Gastrocnemius medialis (tissue), 4 donors: ENCODE data around the gene TMEM181. TPM values are rescaled to one million over a fixed set of nuclear protein-coding genes. Genes with fewer than 3 reads are reported as not detected.

Experiments used
- ATAC-seq, 2 donors: fragments of 150-250 bp; one replicate each; pipeline ENCODE4 v1.9.1; 2016
- DNase-seq, 2 donors: peaks; one replicate each; pipeline ENCODE4 v3.0.0-alpha.2; 2019
- H3K27ac ChIP-seq, 4 donors: fragments of 200-600 bp; sonication (generic); 1 replicate in 1 of 4; 2 replicates in 3 of 4; pipeline ENCODE4 v1.5.1; 2016 to 2018; ENCODE audit warnings: mild to moderate bottlenecking in 2 of 4, moderate library complexity in 1 of 4
- H3K27me3 ChIP-seq, 3 donors: fragments of 200-600 bp; sonication (generic) in 2 of 3; 1 replicate in 1 of 3; 2 replicates in 2 of 3; pipeline versions ENCODE4 v1.5.1 to v1.6.0; 2016 to 2019; ENCODE audit warnings: mild to moderate bottlenecking in 1 of 3, moderate library complexity in 1 of 3
- H3K36me3 ChIP-seq, 2 donors: fragments of 200-600 bp; sonication (generic) in 1 of 2; one replicate each; pipeline ENCODE4 v1.5.1; 2017 to 2018
- H3K4me1 ChIP-seq, 2 donors: fragments of 200-600 bp; sonication (generic) in 1 of 2; one replicate each; pipeline ENCODE4 v1.5.1; 2016 to 2017; ENCODE audit warnings: mild to moderate bottlenecking in 2 of 2
- H3K4me3 ChIP-seq, 4 donors: fragments of 200-600 bp; sonication (generic) in 3 of 4; 1 replicate in 1 of 4; 2 replicates in 3 of 4; pipeline ENCODE4 v1.5.1; 2016 to 2019; ENCODE audit warnings: mild to moderate bottlenecking in 2 of 4
- H3K9me3 ChIP-seq, 3 donors: fragments of 200-600 bp; sonication (generic) in 2 of 3; 1 replicate in 1 of 3; 2 replicates in 2 of 3; pipeline ENCODE4 v1.5.1; 2016 to 2019
- POLR2A ChIP-seq, 2 donors: fragments of 450-650 bp; IDR thresholded peaks; one replicate each; pipeline ENCODE4 v1.6.1; 2017; ENCODE audit warnings: antibody characterized with exemption in 2 of 2, mild to moderate bottlenecking in 2 of 2, moderate library complexity in 2 of 2
- in situ Hi-C, 4 donors: fragments of 200-750 bp; cut with MboI; loops; one replicate each; pipeline versions ENCODE4 v1.15.0 to v1.8.0; 2017; ENCODE audit warnings: low sequenced_read_pairs in 4 of 4
- intact Hi-C: fragments of 100-400 bp; cut with DNase I; formaldehyde crosslinking; loops from one replicate; pipeline ENCODE4 v1.15.1; 2023; ENCODE audit warnings: low total_unique reads
- total RNA-seq, 4 donors: library from RNA; depleted of rRNA; stranded (reverse); fragments of >200 nt; gene quantifications; one replicate each; pipeline versions ENCODE4 v1.1.0 to v1.2.3, GENCODE V29; 2016
- TF ChIP-seq, protein P1 (sequence below), 5 experiments: fragments of 450-650 bp in 3 of 5; fragments of 200-600 bp in 2 of 5; sonication (generic) in 2 of 5; IDR thresholded peaks in 4 of 5; conservative IDR thresholded peaks in 1 of 5; 1 replicate in 4 of 5; 2 replicates in 1 of 5; pipeline ENCODE4 v1.5.1; 2016 to 2019; ENCODE audit warnings: antibody characterized with exemption in 5 of 5, mild to moderate bottlenecking in 3 of 5, moderate library complexity in 3 of 5

The TMEM181 gene
- total RNA-seq, 4 donors from 2014 or later, result 12.1 to 17.9 (median 12.9) TPM

DNA sequence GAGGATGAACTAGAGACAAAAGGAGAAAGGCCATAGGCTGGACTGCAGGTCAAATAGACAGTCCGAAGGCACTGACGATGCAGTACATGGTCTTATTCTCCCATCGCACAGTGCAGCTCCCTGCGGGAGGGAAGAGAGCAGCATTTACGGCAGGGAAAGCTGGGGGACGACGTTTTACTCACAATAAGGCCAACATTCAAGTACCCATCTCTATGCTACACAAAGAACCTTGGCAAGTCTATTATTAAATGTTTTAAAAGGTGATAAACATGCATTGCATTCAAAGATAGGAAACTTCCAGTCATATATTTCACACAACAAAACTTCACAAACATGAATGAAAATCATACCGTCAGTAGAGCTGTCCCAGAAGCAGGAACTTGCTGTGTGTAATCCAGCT lies 76.9 kb downstream of the TMEM181 start:
- DNase-seq (no peak), ATAC-seq (no peak)
- in situ Hi-C loops, result no loop called here
- Histone ChIP-seq H3K27ac (peak overlapping the region in 1 of 4 donors; percentile 100), H3K4me3 (no peak overlapping the region), H3K9me3 (no peaks in the 10 kb centered on the region), H3K4me1 (peaks cover 38 to 50% of the 10 kb centered on the region in 2 donors), H3K36me3 (peaks cover 0 to 32% of the 10 kb centered on the region in 2 donors), H3K27me3 (no peaks in the 10 kb centered on the region)
- intact Hi-C loops, result loop anchor here (10.0 kb wide), 1 partner anchor 488 kb away; no protein-coding TSS in a partner anchor
- TF ChIP-seq, protein P1, sequence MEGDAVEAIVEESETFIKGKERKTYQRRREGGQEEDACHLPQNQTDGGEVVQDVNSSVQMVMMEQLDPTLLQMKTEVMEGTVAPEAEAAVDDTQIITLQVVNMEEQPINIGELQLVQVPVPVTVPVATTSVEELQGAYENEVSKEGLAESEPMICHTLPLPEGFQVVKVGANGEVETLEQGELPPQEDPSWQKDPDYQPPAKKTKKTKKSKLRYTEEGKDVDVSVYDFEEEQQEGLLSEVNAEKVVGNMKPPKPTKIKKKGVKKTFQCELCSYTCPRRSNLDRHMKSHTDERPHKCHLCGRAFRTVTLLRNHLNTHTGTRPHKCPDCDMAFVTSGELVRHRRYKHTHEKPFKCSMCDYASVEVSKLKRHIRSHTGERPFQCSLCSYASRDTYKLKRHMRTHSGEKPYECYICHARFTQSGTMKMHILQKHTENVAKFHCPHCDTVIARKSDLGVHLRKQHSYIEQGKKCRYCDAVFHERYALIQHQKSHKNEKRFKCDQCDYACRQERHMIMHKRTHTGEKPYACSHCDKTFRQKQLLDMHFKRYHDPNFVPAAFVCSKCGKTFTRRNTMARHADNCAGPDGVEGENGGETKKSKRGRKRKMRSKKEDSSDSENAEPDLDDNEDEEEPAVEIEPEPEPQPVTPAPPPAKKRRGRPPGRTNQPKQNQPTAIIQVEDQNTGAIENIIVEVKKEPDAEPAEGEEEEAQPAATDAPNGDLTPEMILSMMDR (IDR thresholded peaks at IDR 0.05 in 4 of 5, conservative IDR thresholded peaks at IDR 0.05 in 1 of 5), result no peak
- TF ChIP-seq POLR2A (IDR thresholded peaks at IDR 0.05), result no peak

GRCh38 chr6:158638324-158638854 lies 78.5 kb downstream of the TMEM181 start:
- peak overlapping the region; percentile 97 to 100 (median 98) for H3K27ac ChIP-seq
- intact Hi-C loops, result loop anchor here (10.0 kb wide), 1 partner anchor 486 kb away; no protein-coding TSS in a partner anchor
- no peaks in the 10 kb centered on the region for H3K27me3 ChIP-seq
- DNase-seq, result peak in 1 of 2 donors; percentile 75
- peak in 1 of 2 donors; percentile 24 for ATAC-seq
- in situ Hi-C loops, result no loop called here
- no peak for TF ChIP-seq POLR2A (IDR thresholded peaks at IDR 0.05)
- TF ChIP-seq, protein P1 (IDR thresholded peaks at IDR 0.05 in 4 of 5, conservative IDR thresholded peaks at IDR 0.05 in 1 of 5), result no peak
- no peaks in the 10 kb centered on the region for H3K9me3 ChIP-seq
- peaks cover 0 to 32% of the 10 kb centered on the region in 2 donors for H3K36me3 ChIP-seq
- no peak overlapping the region for H3K4me3 ChIP-seq
- peaks cover 47 to 56% of the 10 kb centered on the region in 2 donors for H3K4me1 ChIP-seq

- Histone ChIP-seq H3K9me3 (no peaks in the 10 kb centered on the region), H3K4me1 (peaks cover 50 to 60% of the 10 kb centered on the region in 2 donors), H3K4me3 (no peak overlapping the region), H3K27me3 (no peaks in the 10 kb centered on the region), H3K36me3 (peaks cover 0 to 28% of the 10 kb centered on the region in 2 donors), H3K27ac (peak overlapping the region; percentile 97 to 100 (median 98))
- TF ChIP-seq POLR2A (IDR thresholded peaks at IDR 0.05), result no peak
- TF ChIP-seq, protein P1 (IDR thresholded peaks at IDR 0.05 in 4 of 5, conservative IDR thresholded peaks at IDR 0.05 in 1 of 5), result no peak
- intact Hi-C loops (loop anchor here (10.0 kb wide), 1 partner anchor 486 kb away; no protein-coding TSS in a partner anchor), in situ Hi-C loops (no loop called here)
- ATAC-seq (no peak), DNase-seq (peak in 1 of 2 donors; percentile 19)
Measured at GRCh38 chr6:158639056-158639455, 79.2 kb downstream of the TMEM181 start.

GRCh38 chr6:158640519-158640918 lies 80.6 kb downstream of the TMEM181 start:
- in situ Hi-C loops, result no loop called here
- Histone ChIP-seq H3K27me3 (no peaks in the 10 kb centered on the region), H3K27ac (peak overlapping the region; percentile 97 to 100 (median 98)), H3K4me3 (no peak overlapping the region), H3K9me3 (no peaks in the 10 kb centered on the region), H3K4me1 (peaks cover 55 to 66% of the 10 kb centered on the region in 2 donors), H3K36me3 (peaks cover 0 to 16% of the 10 kb centered on the region in 2 donors)
- TF ChIP-seq, protein P1 (IDR thresholded peaks at IDR 0.05 in 4 of 5, conservative IDR thresholded peaks at IDR 0.05 in 1 of 5), result no peak
- no peak for TF ChIP-seq POLR2A (IDR thresholded peaks at IDR 0.05)
- intact Hi-C loops, result loop anchor here (5.0 to 10.0 kb wide), 3 partner anchors 596 to 1818 kb away; no protein-coding TSS in a partner anchor
- DNase-seq, result peak in 1 of 2 donors; percentile 11
- ATAC-seq, result no peak
